CD4-positive, alpha-beta T cell treated with Interleukin-10 for 1 hour (primary cell): ENCODE measurements around the gene DENND5B.
"Not testable (repeated sequence)": the region's sequence is repeated elsewhere in the genome, so short reads cannot be mapped to it uniquely, and the experiment has no call there.

Source experiments
- DNase-seq: peaks from one replicate; pipeline ENCODE4 v3.0.0-alpha.2; 2020

The DENND5B gene

GRCh38 chr12:31456562-31456961 is 134.4 kb downstream of the DENND5B start:
- DNase-seq = no peak

GRCh38 chr12:31444736-31445135 is 146.2 kb downstream of the DENND5B start:
- no peak for DNase-seq

- no peak for DNase-seq
Observed at GRCh38 chr12:31440586-31440985, 150.3 kb downstream of the DENND5B start.

- no peak for DNase-seq
Observed at GRCh38 chr12:31440134-31440533, 150.8 kb downstream of the DENND5B start.

- DNase-seq = no peak
Observed at GRCh38 chr12:31431721-31432240, 159.2 kb downstream of the DENND5B start.

- DNase-seq = no peak
Observed at GRCh38 chr12:31423405-31423804, 167.5 kb downstream of the DENND5B start.

GRCh38 chr12:31412292-31412801 is 178.6 kb downstream of the DENND5B start:
- DNase-seq = no peak

GRCh38 chr12:31408763-31409162 is 182.2 kb downstream of the DENND5B start:
- DNase-seq = no peak

GRCh38 chr12:31407562-31407961 is 183.4 kb downstream of the DENND5B start:
- DNase-seq = no peak

- no peak for DNase-seq
Observed at GRCh38 chr12:31406345-31406744, 184.6 kb downstream of the DENND5B start.

- DNase-seq = no peak
Observed at GRCh38 chr12:31405021-31405420, 185.9 kb downstream of the DENND5B start.

- DNase-seq = peak; percentile 68
Observed at GRCh38 chr12:31403099-31403607, 187.8 kb downstream of the DENND5B start.

- DNase-seq = no peak
Observed at GRCh38 chr12:31393004-31393550, 197.9 kb downstream of the DENND5B start.

GRCh38 chr12:31390991-31391390 is 199.9 kb downstream of the DENND5B start:
- no peak for DNase-seq

- DNase-seq = no peak
Observed at GRCh38 chr12:31388713-31389112, 202.2 kb downstream of the DENND5B start.

GRCh38 chr12:31387466-31387865 is 203.5 kb downstream of the DENND5B start:
- DNase-seq = no peak

GRCh38 chr12:31387011-31387410 is 203.9 kb downstream of the DENND5B start:
- DNase-seq = no peak

GRCh38 chr12:31386364-31386777 is 204.6 kb downstream of the DENND5B start:
- DNase-seq = no peak

GRCh38 chr12:31377210-31377609 is 213.7 kb downstream of the DENND5B start:
- not testable (repeated sequence) for DNase-seq

- not testable (repeated sequence) for DNase-seq
Observed at GRCh38 chr12:31375422-31375821, 215.5 kb downstream of the DENND5B start.

- DNase-seq = no peak
Observed at GRCh38 chr12:31371256-31371620, 219.7 kb downstream of the DENND5B start.

- no peak for DNase-seq
Observed at GRCh38 chr12:31370531-31371255, 220.2 kb downstream of the DENND5B start.

GRCh38 chr12:31369712-31370521 is 221.0 kb downstream of the DENND5B start:
- DNase-seq = no peak
